Left renal pelvis (tissue), 4 donors: ENCODE results near the gene C2orf76. TPM values are rescaled to one million over a fixed set of nuclear protein-coding genes. Genes with fewer than 3 reads are reported as not detected.
A peak's percentile ranks its signal among the peaks of the same experiment; 100 is the strongest.

Experiments
- DNase-seq, 4 donors: peaks; one replicate each; pipeline ENCODE4 v3.0.0-alpha.2; 2013; ENCODE audit warnings: low read depth in 4 of 4, low spot score in 3 of 4
- polyA plus RNA-seq, 4 donors: library from polyadenylated mRNA; unstranded; fragments of 120-200 nt; gene quantifications; one replicate each; pipeline ENCODE4 v1.2.1, GENCODE V29; 2013; ENCODE audit not compliant: insufficient read length in 4 of 4

Gene C2orf76
- polyA plus RNA-seq, 4 donors = 19.3 to 29.1 (median 20.3) TPM

DNA sequence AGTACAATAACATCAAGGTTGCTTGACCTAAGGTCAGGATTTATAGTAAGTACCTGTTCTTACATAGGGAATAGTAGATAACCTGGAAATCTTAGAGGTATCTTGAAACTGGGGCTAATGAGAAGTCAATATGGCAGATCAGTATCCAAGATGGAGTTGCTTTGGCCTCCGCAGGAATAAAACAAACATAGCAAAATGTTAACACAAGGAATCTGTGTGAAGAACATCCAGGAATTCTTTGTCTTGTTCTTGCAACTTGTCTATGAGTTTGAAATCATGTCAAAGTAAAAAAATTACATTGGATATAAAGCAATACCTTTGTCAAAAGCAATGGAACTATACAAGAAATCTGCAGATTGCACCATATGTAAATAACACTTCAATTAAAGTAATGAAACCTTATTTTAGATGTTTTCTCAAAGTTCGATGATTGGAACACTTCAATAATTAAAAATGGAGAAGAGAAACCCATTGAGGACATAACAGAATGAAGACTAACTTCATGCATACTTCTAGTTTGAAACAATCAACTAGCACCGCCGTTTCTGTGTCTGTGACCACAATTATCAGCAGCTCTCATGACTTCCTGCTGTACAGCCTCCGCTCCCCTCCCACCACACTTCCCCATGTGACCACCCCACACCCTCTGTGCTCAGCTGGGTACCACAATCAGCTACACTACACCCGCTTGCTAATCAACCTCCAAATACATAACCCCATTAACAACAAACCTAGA, 27.6 kb downstream of the C2orf76 start:
- DNase-seq = no peak

DNA sequence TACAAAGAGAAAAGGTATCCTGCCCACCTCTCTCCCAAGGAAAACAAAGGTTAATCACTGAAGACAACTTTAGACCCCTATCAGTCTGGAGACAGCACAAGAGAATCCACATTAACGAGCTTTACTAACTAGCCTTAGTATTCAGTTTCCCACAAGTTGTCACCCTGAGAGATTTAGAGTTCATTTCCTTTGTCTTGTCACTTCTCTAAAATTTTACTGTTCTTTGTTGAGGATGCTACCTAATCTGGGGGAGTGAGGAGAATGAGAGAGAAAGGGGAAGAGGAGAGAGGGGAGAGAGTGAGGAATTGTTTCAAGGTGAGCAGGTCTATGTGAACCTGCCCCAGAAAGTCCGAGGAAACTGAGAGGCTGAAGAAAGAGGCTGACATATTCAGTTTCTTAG, 28.4 kb downstream of the C2orf76 start:
- peak in 1 of 4 donors; percentile 11 for DNase-seq

DNA sequence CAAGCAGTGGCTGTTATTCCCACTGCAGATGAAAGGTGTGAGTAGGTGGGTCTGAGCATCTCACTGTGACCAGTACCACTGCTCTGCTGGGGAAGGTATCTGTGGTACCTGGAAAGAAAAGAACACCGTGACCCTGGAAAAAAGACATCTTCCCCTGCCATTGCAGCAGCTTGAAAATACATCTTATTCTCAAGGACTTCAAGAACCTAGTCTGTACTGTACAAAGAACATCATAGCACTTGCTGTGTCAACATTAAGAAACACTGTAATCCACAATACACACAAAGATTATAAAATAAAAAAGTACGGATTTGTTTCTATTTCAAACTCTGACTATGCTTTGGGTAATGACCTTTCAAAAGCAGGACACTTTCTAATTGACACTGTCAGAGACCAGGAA, 28.9 kb downstream of the C2orf76 start:
- no peak for DNase-seq

DNA sequence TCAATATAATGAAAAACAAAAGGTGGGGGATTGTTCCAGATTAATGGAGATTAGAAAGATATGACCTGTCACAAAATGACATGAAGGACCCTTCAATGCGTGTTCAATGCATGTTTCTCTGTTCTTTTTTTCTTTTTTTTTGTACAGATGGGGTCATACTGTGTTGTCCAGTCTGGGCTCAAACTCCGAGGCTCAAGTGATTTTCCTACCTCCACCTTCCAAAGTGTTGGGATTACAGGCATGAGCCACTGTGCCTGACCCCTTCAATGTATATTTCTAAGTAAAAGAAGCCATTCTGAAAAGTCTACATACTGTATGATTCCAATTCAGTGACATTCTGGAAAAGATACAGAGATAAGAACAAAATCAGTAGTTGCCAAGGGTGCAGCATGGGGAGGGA, 32.8 kb downstream of the C2orf76 start:
- DNase-seq = no peak

DNA sequence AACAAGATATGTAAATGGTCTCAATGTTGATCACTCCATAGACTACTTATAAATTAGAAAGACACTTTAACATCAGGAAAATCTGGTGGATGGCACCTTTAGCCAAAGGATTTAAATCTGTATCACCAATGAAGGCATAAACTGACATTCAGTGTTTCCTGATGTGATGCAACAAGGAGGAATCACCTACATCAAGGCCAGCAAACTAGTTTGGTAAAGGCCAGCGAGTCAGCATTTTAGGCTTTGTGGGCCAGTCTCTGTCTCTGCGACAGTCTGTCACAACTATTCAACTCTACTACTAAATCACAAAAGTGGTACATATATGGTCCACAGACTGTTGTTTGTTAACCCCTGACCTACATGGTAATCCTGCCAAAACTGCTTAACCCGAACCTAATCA, 33.3 kb downstream of the C2orf76 start:
- no peak for DNase-seq

DNA sequence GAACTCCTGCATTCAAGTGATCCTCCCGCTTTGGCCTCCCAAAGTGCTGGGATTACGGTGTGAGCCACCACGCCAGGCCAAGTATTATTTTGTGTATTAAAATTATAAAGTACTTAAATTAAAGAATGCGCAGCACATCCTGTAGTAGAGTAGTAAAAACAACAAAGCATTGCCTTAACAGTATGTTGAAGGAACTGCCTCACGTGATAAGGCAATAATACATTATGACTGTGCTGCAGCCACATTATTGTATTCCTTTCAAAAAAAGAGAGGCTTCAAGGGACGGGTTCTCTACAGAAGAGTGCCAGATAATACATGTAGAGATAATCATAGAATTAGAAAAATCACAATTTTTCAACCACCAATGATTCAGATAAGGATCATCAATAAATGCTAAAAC, 33.7 kb downstream of the C2orf76 start:
- DNase-seq = no peak

DNA sequence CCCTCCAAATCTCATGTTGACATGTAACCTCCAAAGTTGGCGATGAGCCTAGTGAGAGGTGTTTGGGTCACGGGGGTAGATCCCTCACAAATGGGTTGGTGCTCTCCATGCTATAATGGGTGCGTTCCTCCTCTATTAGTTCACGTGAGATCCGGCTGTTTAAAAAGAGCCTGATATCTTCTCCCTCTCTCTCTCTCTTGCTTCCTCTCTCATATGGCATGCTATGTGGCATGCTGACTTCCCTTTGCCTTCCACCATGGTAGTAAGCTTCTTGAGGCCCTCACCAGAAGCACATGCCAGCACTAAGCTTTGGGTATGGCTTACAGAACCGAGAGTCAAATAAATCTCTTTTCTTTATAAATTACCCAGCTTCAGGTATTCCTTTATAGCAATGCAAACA, 39.2 kb downstream of the C2orf76 start:
- DNase-seq = no peak

DNA sequence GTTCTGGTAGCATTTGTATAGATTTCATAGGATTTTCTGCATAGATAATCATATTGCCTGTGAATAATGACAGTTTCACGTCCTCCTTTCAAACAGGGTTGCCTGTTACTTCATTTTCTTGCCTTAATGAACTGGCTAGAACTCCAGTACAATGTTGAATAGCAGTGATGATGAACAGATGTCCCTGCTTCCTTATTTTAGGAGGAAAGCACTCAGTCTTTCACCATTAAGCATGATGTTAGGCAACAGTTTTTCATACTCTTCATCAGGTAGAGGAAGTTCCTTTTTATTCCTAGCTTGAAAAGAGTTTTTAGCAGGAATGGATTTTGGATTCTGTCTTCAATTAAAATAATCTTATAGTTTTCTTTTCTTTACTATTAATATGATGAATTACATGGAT, 39.7 kb downstream of the C2orf76 start:
- no peak for DNase-seq

DNA sequence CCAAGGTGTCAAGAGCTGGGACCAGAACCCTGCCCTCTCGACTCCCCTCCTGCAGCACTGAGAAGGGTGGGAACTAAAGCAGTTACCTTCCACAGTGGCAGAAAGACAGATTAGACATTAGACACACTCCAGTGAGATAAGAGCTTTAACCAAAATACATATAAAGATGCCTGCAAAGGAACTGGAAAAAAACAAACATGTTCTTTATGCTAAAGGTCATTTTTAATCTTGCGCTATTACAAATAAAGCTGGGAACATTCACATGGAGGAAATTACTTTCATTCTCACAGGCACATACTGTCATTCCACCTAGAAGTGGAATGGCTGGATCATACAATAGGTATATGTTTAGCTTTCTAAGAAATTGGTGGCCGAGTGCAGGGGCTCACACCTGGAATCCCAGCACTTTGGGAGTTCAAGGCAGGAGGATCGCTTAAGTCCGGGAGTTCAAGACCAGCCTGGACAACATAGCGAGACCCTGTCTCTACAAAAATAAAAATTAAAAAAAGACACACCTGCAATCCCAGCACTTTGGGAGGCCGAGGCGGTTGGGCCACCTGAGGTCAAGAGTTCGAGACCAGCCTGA, 41.9 kb downstream of the C2orf76 start:
- no peak for DNase-seq

DNA sequence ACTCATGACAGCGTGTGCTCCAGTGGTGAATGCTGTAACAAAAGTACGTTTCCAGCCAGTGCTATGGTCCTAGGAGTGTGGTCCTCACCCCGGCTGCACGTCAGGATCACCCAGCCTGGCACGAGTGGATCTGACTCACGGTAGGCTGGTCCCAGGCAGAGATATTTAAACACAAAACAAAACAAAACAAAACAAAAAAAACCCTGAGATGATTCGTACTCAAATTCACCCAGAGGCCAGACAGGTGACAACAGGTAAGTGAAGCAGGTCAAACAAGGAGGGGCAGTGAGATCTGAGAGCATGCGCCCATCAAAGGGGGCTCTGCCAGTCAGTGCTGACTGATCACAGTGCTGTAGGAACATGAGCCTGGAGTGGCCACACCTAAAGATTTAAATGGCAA, 43.2 kb downstream of the C2orf76 start:
- no peak for DNase-seq

DNA sequence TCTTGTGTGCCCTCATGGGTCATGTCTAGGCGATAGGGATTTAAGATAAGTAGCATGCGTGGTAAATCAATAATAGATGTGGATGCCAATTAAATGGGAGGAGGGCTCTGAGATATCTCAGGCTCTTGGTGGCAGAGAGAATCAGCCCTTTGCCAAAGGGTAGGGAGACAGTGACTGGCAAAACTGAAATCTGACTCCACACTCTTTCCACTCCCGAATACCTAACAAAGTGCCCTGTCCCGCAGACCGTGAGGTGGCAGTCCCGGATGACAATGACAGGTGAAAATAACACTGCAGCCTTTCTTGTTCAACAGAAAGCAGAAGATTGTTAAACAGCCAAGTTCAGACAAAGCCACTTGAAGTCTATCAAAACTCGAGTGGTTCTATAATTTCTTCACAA, 47.0 kb downstream of the C2orf76 start:
- no peak for DNase-seq

DNA sequence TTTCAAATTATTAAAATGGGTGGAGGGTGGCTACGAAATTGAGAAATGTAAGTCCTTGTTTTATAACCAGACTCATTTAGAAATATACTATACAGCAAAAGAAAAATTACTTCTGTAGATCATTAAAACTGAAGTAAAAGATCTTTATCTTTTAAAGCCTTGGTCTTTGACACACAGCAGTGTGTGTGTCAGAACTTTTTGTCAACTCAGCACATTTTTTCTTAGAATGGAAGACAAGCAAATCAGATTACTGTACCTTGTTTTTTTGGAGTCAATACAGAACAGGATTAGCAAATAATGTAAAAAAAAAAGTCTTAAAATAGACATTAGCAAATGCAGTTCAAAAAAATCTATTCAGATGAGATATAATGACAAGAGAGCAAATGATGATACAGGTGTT, 49.1 kb downstream of the C2orf76 start:
- no peak for DNase-seq

DNA sequence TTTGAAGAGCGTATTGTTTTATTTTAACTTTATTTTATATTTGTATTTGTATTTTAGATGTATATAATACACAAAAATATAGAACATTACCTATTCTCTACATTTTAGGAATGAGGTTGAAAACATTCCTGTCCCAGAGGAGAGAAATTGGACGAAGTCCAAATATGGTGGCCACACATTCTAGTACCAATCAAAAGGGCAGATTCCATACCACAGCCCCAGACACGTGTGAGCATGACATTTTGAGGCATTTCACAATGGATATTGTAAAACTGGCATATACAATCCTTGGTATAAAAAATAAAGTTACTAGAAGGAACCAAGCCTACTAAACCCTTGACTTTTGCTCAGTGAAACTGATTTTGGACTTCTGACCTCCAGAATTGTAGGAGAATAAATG, 50.6 kb downstream of the C2orf76 start:
- no peak for DNase-seq

DNA sequence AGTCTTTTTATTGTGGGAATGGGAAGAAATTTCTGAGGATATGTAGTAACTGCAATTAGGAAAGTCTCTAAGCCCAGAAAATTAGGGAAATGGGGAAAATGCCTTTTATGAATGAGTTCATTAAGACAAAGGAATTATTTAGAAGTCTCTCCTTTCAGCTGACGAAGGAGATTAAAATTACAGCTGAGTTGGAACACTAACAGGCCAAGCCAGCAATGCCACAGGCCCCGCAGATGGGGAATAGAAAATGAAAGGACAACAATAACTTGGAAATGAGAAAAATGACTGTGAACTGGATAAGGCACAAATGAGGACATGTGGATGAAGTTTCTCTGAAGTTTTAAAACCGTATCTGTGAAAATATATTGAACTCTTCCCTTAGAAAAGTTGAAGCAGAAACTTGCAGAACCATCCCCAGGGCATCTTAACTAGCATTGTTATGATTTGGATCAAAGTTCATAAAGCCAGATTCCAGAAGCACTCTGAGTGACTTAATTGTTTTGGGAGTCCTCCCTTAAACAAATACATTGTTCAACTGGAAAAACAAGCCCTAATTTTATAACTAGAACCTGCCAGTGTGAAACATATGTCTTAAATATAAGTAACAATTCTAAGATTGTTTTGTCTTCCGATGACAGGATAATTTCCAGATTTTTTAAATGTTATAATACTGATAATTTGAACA, 51.3 kb downstream of the C2orf76 start:
- no peak for DNase-seq

DNA sequence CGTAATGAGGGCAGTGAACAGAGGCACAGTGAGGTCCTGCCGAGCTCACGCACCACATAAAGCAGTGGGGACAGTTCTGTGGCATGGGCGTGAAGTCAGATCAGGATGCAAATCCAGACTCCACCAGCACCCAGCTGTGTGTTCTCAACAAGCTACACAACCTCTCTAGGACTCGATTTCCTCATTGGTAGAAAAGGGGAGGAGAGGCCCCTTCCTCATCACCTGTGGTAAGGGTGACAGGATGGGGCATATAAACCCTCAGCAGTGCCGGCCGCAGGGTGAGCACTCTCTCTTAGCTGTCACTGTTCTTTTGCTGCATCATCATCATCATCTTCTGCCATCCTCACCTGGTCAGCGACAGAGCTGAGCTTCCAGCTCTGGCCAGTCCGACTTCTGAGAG, 54.8 kb downstream of the C2orf76 start:
- DNase-seq = no peak

DNA sequence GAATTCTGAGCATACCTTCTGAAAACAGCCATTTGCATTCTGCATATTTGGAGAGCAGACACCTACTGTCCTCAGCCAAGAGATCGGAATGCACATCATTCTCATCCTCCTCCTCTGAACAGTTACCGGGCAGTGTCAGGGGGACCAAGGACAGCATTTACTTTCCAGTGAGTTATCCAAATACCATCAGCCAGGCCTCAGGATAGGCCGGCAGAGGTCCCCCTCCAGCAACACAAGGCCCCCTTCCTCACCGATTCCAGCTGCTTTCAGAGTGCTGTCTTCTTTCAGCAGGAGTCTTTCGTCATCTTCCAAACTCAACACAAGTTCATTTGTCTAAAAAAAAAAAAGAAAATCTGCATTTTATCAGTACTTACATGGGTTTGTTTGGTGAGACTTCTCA, 55.3 kb downstream of the C2orf76 start:
- DNase-seq = no peak

DNA sequence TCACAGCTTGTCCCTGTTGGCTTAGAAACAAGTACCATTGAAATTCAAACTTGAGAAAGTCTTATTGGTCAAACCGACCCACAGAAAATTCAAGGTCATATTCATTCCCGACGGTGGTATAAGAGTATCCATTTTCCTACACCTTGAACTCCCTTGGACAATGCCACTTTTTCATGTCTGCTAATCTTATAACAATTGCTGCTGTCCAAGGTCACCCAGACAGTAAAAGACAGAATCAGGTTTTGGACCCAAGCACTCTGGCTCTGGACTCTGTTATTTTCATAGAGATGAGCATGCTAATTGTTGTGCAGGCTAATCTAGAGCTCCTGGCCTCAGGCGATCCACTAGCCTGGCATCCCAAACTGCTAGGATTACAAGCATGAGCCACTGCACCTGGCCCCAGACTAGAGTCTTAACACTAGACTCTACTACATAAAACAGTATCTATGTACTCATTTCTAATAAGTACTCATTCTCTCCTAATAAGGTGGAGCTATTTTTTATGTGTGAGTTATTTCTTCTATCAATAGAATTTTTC, 57.8 kb downstream of the C2orf76 start:
- DNase-seq = no peak

DNA sequence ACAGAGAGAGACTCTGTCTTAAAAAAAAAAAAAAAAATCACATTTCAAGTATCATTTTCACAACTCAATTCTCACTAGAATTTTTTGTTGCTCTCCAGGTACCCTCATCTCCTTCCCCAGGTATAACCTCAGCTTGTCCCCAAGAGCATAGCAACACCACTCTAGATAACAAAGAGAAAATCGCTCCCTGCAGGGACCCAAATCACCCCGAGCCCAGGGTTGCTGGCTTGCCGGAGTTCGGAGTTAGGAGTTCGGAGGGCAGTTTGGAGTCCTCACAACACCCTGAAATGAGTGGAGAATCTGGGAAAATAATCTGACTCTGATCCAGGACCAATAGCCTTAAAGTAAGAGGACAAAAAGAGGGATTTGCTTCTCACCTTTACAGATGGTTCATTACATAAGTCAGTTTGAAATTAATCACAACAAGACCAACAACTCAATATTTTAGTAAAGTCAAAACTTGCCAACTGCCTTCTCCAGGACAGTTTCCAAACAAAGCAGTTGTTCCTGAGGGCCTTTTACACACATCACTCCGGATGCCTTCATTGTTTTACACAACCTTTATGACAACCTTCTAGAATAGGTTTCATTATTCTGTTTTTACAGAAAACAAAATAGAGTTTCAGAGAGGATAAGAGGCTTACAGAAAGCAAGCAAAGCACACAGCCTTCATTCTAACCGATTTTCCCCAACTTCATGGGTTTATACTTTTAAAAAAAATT, 59.1 kb downstream of the C2orf76 start:
- DNase-seq = no peak

DNA sequence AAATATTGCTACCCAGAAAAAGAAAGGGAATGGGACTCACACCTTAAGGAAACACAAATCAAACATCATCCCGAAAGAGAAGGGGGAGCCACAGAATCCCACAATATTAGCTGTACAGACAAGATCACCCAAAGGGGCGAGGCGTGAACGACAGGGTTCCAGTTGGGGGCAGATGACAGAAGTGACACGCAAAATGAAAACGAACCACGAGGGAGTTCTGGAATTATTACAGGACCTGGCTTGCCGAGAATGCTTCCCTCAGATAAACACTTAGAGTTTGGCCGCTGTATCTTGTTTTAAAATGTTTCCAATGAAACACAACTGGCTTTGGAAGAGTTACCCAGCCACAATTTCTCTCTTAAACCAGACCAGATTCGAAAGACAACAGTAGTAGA, 60.4 kb downstream of the C2orf76 start:
- no peak for DNase-seq

DNA sequence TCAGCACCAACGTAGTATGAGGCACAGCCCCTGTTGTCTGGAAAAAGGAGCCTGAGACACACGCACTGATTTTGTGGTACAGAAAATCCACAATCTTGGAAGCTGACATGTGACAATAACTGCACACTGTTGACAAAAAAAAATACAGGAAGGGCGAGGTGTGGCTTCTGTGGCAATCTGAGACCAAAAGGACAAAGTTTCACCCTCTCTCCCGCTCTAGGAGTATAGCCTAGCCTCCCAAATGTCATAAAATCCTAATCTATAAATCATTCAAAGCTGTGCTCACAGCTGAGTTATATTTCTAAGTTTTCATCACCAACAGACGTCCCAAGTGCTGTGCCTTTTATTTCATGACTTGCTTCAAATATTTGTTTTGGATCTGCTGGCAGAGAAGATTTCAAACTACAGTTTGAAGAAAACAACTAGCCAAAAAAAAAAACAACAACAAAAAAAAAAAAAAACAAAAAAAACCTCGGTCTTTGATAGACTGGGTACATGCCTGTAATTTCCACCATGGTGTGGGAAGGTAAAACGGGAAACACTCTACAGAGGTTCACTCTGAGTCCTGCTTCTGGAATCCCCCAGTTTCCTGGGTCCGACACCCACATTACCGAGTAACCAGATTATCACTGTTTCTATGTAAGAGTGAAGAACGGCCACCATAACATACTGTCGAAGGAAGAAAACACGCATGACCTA, 61.0 kb downstream of the C2orf76 start:
- no peak for DNase-seq

DNA sequence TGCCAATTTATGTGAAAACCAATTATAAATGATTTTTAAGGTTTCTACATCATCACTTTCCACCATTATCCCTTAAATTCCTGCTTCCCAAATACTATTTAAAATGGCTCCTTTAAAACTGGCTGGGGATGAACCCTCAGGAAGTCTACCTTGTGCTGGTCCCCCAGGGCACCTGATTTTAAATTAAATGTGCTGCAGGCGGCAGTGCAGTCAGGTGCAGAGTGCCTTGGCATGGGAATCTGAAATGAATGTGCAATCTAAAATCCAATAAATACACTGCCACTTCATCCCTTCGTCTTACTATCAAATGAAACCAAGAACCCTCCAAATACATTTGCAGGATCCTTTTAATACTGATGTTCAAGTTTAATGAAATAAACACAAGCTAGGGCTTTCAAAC, 61.8 kb downstream of the C2orf76 start:
- DNase-seq = no peak
